Measurements from ENCODE around the gene MROH9. TPM values are rescaled to one million over a fixed set of nuclear protein-coding genes. Genes with fewer than 3 reads are reported as not detected.

The MROH9 gene
- total and polyA plus RNA-seq, 2 of the 8 experiments (the other 6 are each of a cell fraction or from before 2014, with no cell fraction given), result not detected

GRCh38 chr1:170938281-170938680 is 2.9 kb downstream of the MROH9 start:
- POLR2A ChIA-PET (ENCODE audit: partially characterized antibody), result no interaction called here
- CTCF ChIA-PET (ENCODE audit: partially characterized antibody), result no interaction called here
- no peak for TF ChIP-seq CREB1 (IDR thresholded peaks at IDR 0.05)
- TF ChIP-seq EZH2 (IDR thresholded peaks at IDR 0.05; ENCODE audit: low read depth, low read length, severe bottlenecking), result no peak
- TF ChIP-seq SP4 (IDR thresholded peaks at IDR 0.05; ENCODE audit: low read length), result no peak
- no peak for TF ChIP-seq ATF3 (IDR thresholded peaks at IDR 0.05; ENCODE audit: insufficient read depth, low read depth, low read length)
- TF ChIP-seq USF2 (IDR thresholded peaks at IDR 0.05; ENCODE audit: low read length), result no peak
- TF ChIP-seq JUND (IDR thresholded peaks at IDR 0.05; ENCODE audit: low read length), result no peak
- no peak for TF ChIP-seq TBP (IDR thresholded peaks at IDR 0.05; ENCODE audit: low read depth, low read length)
- no peak for TF ChIP-seq RFX5 (IDR thresholded peaks at IDR 0.05; ENCODE audit: borderline replicate concordance, low read depth, low read length)
- TF ChIP-seq KDM5A (IDR thresholded peaks at IDR 0.05; ENCODE audit: low read length), result no peak
- TF ChIP-seq RBBP5 (IDR thresholded peaks at IDR 0.05; ENCODE audit: borderline replicate concordance, low read depth, low read length), result no peak
- no peak for TF ChIP-seq SP1 (IDR thresholded peaks at IDR 0.05; ENCODE audit: low read depth, low read length)
- TF ChIP-seq BCL11A (IDR thresholded peaks at IDR 0.05; ENCODE audit: low read depth in 2 of 2, low read length in 2 of 2), result no peak
- TF ChIP-seq HDAC6 (IDR thresholded peaks at IDR 0.05; ENCODE audit: low read depth, low read length), result no peak
- TF ChIP-seq EGR1 (IDR thresholded peaks at IDR 0.05; ENCODE audit: borderline replicate concordance, low read depth, low read length), result no peak

More at GRCh38 chr1:170938281-170938680, 2.9 kb downstream of the MROH9 start:
- Histone ChIP-seq H3K9ac (replicated peaks in 1 of 4; ENCODE audit: extremely low read depth in 1 of 4, low read depth in 3 of 4, low read length in 3 of 4) (no peak overlapping the region), H4K91ac (replicated peaks; ENCODE audit: insufficient read length, low read length) (no peak overlapping the region), H3K18ac (ENCODE audit: extremely low read depth, low read length) (no peak overlapping the region), H3K56ac (replicated peaks; ENCODE audit: insufficient read length, low read depth, low read length) (no peak overlapping the region), H2BK12ac (ENCODE audit: low read depth, low read length) (no peak overlapping the region), H4K5ac (ENCODE audit: insufficient read length, low read depth, low read length) (no peak overlapping the region), H3K9me3 (ENCODE audit: insufficient read depth in 2 of 2, low read depth in 1 of 2, low read length in 1 of 2) (no peaks in the 10 kb centered on the region), H3K4me2 (ENCODE audit: insufficient read depth in 1 of 2, low read depth in 2 of 2, low read length in 2 of 2) (no peak overlapping the region), H2BK20ac (ENCODE audit: low read length) (no peak overlapping the region), H3K36me3 (ENCODE audit: control insufficient read depth in 2 of 4, insufficient read depth in 4 of 4, low read length in 3 of 4) (no peaks in the 10 kb centered on the region), H2BK15ac (ENCODE audit: low read length) (no peak overlapping the region), H3K4ac (replicated peaks; ENCODE audit: insufficient read length, low read depth, low read length) (no peak overlapping the region), H3K4me3 (ENCODE audit: extremely low read depth in 1 of 4, insufficient read depth in 2 of 4, low read depth in 3 of 4, low read length in 4 of 4) (no peak overlapping the region), H3K79me2 (ENCODE audit: control insufficient read depth in 1 of 2, insufficient read depth in 2 of 2, low read length in 2 of 2) (no peaks in the 10 kb centered on the region), H4K8ac (ENCODE audit: extremely low read depth, insufficient read depth, low read length) (no peak overlapping the region), H3K23ac (ENCODE audit: insufficient read length) (no peak overlapping the region), H4K20me1 (replicated peaks in 1 of 2; ENCODE audit: control insufficient read depth in 1 of 2, insufficient read depth in 2 of 2, low read length in 2 of 2) (no peaks in the 10 kb centered on the region), H3K27ac (ENCODE audit: low read depth, low read length) (no peak overlapping the region), H3K23me2 (ENCODE audit: low read depth, low read length) (no peaks in the 10 kb centered on the region), H2AFZ (ENCODE audit: low read length) (no peak overlapping the region), H3K4me1 (replicated peaks in 1 of 4; ENCODE audit: control insufficient read depth in 3 of 4, insufficient read depth in 4 of 4, low read length in 3 of 4) (no peaks in the 10 kb centered on the region), H3K27me3 (replicated peaks in 1 of 4; ENCODE audit: control insufficient read depth in 3 of 4, extremely low read depth in 1 of 4, insufficient read depth in 3 of 4, low read length in 3 of 4) (no peaks in the 10 kb centered on the region), H2AK5ac (ENCODE audit: low read depth, low read length) (no peak overlapping the region), H2BK5ac (ENCODE audit: low read depth, low read length) (no peak overlapping the region), H3K79me1 (ENCODE audit: low read depth, low read length) (no peaks in the 10 kb centered on the region), H3K14ac (ENCODE audit: insufficient read length) (no peak overlapping the region), H2BK120ac (replicated peaks; ENCODE audit: low read depth, low read length) (no peak overlapping the region)
- DNase-seq (ENCODE audit: low read depth in 1 of 2, low spot score in 2 of 2) (no peak), FAIRE-seq (no peak)
- 95% methylated on average over 3 of the region's 3 CpGs; no CpG with 5 or more reads in 1 of the 2 experiments for WGBS, 2 experiments (ENCODE audit: extremely low coverage in 1 of 2, insufficient coverage in 1 of 2, insufficient read length in 1 of 2, insufficient replicate concordance in 2 of 2, low coverage in 1 of 2, low lambda C conversion rate in 2 of 2, missing lambda C conversion rate in 1 of 2)
